GM12872 (cell line): ENCODE measurements around the gene SLC15A5.

ENCODE experiments used
- TF ChIP-seq, protein P1 (sequence below): IDR thresholded peaks from 3 replicates; pipeline ENCODE4 v1.5.1; 2011; ENCODE audit warnings: low read depth, mild to moderate bottlenecking, low read length, moderate library complexity; ENCODE audit not compliant: insufficient read depth

SLC15A5 gene

DNA sequence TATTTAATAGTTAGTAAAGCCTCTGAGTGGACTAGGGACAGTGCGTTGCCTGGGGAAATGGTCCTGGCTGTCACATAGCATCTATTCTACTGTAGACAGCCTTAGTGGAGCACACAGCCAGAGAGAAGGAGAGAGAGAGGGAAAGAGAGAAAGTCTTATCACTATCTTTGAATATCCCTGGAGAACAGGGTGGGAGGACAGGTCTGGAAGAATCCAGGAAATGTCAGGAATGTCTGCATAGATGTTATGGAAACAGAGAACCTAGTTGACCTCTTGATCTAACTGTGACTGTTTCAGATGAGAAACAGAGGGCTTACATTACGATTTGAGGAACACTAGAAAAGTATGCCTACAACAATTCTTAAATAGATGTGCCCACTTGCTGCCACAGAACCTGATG lies 92.8 kb downstream of the SLC15A5 start:
- TF ChIP-seq, protein P1, sequence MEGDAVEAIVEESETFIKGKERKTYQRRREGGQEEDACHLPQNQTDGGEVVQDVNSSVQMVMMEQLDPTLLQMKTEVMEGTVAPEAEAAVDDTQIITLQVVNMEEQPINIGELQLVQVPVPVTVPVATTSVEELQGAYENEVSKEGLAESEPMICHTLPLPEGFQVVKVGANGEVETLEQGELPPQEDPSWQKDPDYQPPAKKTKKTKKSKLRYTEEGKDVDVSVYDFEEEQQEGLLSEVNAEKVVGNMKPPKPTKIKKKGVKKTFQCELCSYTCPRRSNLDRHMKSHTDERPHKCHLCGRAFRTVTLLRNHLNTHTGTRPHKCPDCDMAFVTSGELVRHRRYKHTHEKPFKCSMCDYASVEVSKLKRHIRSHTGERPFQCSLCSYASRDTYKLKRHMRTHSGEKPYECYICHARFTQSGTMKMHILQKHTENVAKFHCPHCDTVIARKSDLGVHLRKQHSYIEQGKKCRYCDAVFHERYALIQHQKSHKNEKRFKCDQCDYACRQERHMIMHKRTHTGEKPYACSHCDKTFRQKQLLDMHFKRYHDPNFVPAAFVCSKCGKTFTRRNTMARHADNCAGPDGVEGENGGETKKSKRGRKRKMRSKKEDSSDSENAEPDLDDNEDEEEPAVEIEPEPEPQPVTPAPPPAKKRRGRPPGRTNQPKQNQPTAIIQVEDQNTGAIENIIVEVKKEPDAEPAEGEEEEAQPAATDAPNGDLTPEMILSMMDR: no peak

- TF ChIP-seq, protein P1: no peak
These were observed 93.9 kb downstream of the SLC15A5 start for GRCh38 chr12:16183541-16183940.

DNA sequence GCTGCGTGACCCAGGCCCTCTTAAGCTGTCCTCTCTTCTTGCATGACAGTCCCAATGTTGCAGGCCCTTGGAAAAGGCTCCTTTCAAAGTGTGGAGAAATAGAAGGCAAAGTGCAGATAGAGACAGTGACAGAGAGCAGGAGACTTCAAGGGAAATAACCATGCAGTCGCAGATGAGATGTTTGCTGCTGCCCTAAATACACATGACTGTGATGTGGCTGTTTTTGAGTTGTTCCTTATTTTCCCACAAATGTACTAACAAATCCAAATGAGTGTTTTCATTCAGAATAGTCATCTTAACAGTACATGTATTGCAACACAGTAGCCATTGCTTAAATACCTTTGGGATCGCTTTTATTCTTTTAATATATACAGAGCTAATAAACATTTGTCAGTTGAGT lies 101.6 kb downstream of the SLC15A5 start:
- TF ChIP-seq, protein P1: no peak

DNA sequence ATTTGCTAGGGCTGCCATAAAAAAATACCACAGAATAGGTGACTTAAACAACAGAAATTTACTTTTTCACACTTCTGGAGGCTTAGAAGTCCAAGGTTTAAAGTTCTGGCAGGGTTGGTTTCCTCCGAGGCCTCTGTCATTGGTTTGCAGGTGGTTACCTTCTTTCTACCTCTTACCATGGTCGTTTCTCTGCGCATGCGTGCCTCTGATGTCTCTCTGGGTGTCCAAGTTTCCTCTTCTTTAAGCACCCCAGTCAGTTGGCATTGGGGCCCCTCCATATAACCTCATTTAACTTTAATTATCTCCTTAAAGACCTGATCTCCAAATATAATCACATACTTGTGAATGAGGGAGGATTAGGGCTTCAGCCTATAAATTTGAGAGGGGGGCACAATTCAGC lies 103.2 kb downstream of the SLC15A5 start:
- TF ChIP-seq, protein P1: no peak

GRCh38 chr12:16171348-16171747 lies 106.1 kb downstream of the SLC15A5 start:
- TF ChIP-seq, protein P1: no peak

GRCh38 chr12:16168078-16168477 lies 109.4 kb downstream of the SLC15A5 start:
- TF ChIP-seq, protein P1: no peak

DNA sequence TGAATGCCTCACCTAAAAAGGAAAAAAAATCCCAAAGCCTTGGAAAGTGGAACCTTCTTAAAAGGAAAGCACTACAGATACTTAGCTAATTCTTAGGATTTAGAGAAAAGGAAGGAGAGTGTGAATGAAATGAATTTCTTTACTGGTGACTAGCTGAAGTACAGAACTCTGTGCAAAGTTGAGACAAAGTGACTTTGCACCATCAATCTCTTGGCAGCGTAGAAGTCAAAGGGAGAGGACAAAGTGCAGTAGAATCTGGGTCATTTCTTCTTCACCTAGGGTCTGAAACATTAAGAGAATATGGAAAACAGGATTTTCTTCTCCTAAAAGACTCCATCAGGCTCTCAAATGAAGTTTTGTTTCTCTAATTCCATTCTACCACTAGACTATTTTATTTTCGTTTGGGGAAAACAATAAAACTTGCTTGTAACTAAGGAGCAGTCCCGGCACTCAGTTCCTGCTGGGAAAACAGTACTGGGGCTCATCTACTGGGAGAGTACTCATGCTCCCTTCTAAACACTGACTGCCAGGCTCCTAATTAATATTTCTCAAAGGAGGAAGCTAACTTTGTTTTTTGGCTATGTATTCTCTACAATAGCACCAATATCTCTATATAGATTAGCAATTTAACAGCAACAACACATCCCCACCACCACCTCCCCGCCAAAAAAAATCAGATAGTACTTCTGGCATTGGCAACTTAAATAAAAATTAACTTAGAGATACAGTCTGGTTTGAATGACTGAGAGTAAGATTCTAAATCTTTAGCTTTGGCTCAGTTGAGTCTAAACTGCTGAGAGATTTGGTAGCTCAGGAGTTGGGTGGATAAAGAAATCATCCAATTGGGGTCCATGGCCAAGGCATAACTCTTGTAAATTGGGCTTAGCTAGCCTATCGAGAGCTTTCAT lies 110.7 kb downstream of the SLC15A5 start:
- TF ChIP-seq, protein P1: no peak
